H1 (cell line): Measurements from ENCODE around the gene PSME3. TPM values are rescaled to one million over a fixed set of nuclear protein-coding genes. Genes with fewer than 3 reads are reported as not detected.

Experiments used
- EP300 ChIP-seq, 2 experiments: IDR thresholded peaks; 1 replicate in 1 of 2; 2 replicates in 1 of 2; pipeline ENCODE4 v1.6.1; 2011 to 2012; ENCODE audit warnings: low read depth in 2 of 2, low read length in 2 of 2, mild to moderate bottlenecking in 2 of 2, borderline replicate concordance in 1 of 2, inconsistent platforms in 1 of 2, moderate library complexity in 1 of 2
- JUN ChIP-seq: IDR thresholded peaks from 2 replicates; pipeline ENCODE4 v1.6.1; 2011; ENCODE audit warnings: low read depth, mild to moderate bottlenecking, improper control_type of control experiment, low read length
- JUND ChIP-seq: IDR thresholded peaks from 2 replicates; pipeline ENCODE4 v1.6.1; 2011; ENCODE audit warnings: mild to moderate bottlenecking, improper control_type of control experiment, low read length
- polyA plus RNA-seq, 7 experiments: library from polyadenylated mRNA; depleted of rRNA in 3 of 7; stranded (reverse) in 5 of 7; unstranded in 2 of 7; fragments of >200 nt in 5 of 7; fragments of 200-250 nt in 2 of 7; gene quantifications; 1 replicate in 5 of 7; 2 replicates in 1 of 7; 4 replicates in 1 of 7; pipeline versions ENCODE4 v1.2.1 to v1.2.3, GENCODE V29; 2011 to 2013; ENCODE audit warnings: missing spikeins in 2 of 7, mixed read lengths in 2 of 7
- total RNA-seq: library from RNA; stranded (reverse); fragmentation: NEBNext Ultra II Directional; extraction: Animal tissue kit (Norgen Biotek cat#: 25700); gene quantifications from 2 replicates; pipeline ENCODE4 v1.2.1, GENCODE V29; 2021

PSME3 gene
- total and polyA plus RNA-seq, 2 of the 8 experiments (the other 6 are each of a cell fraction or from before 2014, with no cell fraction given): 149 to 224 TPM

DNA sequence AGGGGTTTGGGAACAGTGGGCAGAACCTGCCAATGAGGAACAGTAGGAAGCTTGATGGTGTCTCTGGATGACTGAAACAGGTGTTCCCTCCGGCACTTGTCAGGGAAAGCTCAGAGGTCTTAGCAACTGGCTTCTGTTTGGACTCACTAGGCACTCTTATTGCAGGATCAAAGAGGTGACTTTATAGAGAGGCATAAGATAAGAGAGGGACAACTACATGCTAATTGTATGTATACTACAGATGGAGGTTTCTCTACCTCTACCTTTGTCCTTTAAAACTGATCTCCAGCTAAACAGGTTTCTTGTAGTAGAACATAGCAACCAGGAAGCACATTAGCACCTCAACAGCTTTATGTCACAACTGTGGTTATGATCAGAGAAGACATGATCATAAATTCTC lies 26.9 kb upstream of the PSME3 start (continued):
- no peak for TF ChIP-seq EP300 (IDR thresholded peaks at IDR 0.05; ENCODE audit: borderline replicate concordance in 1 of 2, low read depth in 2 of 2, low read length in 2 of 2)
- TF ChIP-seq JUND: no peak
- no peak for TF ChIP-seq JUN
- TF ChIP-seq, all 59 proteins: peak for 0
